HG03159 (cell line): ENCODE data around the gene WIPF3.
A peak's percentile ranks its signal among the peaks of the same experiment; 100 is the strongest.

Source experiments
- ATAC-seq: cut with Tn5 transposase; IDR thresholded peaks from one replicate; pipeline ENCODE4 v1.9.1; 2021; ENCODE audit warnings: mild to moderate bottlenecking, moderate library complexity; ENCODE audit not compliant: unreplicated experiment

WIPF3 gene

DNA sequence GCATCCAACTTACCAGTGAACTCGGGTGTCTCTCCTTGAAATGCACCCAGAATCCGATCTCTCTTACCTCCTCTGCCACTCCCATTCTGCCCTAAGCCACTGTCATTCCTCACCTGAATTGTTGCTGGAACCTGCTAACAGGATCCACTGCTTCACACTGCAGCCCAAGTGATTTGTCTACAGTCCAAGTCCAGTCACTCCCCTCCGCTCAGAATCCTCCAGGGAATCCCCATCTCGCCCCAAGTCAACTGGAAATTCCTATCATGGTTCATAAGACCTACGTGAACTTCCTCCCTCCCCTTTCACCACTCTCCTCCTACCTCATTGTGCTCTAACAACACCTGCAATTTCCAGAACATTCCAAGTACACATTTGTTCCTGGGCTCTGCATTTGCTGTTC is 92.0 kb downstream of the WIPF3 start:
- no peak for ATAC-seq

DNA sequence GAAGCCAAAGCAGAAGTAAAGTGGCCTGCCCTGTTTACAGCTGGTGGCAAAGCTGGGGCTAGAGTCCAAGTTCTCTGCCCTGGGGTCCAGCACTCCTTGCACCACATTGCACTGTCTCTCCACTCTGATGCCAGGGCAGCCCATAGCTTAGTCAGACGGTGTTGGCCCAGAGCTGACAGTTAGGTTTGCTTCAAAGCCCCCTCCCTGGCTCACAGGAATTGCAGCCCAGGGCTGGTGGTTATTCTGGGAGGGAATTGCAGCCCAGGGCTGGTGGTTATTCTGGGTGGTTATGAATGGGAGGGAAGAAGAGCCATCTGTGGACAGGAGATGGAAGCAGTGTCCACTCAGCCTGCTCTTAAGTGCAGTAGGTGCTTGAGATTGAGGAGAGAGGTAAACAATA is 94.4 kb downstream of the WIPF3 start:
- ATAC-seq, result no peak

- ATAC-seq, result no peak
Measured at GRCh38 chr7:29906200-29907022, 100.1 kb downstream of the WIPF3 start.

- no peak for ATAC-seq
Measured at GRCh38 chr7:29914180-29914579, 107.9 kb downstream of the WIPF3 start.

- ATAC-seq, result no peak
Measured at GRCh38 chr7:29915481-29916215, 109.3 kb downstream of the WIPF3 start.

DNA sequence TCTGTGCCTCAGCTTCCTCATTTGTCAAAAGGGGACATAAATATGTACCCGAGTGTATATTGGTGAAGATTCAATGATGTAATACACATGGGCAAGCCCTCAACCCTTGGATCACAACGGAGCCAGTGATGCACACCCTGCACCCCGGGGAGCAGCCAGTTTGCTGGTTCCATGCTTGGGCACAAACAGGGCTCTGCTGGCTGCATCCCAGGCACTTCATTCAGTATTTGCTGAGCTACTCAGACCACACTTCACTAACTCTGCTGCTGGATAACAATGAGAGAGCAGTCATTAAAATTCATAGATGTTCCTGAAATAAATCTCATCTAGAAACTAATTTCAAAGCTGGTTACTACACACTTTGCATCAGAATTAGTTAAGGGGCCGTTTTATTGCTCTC is 111.3 kb downstream of the WIPF3 start:
- ATAC-seq, result no peak

DNA sequence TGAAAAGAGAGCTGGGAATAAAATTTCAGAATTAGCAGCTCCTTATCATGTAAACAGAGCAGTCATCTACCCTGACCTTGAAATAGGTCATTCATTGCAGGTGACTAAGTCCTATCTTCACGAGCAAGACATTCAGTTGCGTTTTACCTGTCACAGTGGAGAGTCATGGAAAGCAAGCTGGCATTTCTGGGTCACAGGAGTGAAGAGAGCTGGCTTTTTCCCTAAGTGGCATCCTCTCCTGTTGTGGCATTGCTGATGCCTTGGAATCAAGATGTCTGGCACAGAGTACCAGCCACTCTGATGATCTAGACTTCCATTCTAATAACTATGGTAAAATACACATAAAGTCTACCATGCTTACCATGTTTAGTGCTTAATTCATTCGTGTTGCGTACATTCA is 112.5 kb downstream of the WIPF3 start:
- no peak for ATAC-seq

DNA sequence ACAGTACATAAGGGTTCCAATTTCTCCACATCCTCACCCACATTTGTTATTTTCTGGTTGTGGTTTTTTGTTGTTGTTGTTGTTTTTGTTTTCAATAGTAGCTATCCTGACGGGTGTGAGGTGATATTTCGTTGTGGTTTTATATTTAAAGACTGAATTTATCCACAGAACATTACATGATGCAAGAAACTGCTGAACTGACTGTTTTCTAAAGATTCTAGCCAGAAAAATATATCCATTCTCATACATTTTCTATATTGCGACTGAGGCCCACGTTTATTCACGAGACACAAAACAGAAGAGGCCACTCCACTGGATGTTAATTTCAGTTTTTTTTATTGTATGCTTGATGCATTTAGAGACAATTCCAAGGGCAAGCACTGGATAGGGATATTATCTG is 113.5 kb downstream of the WIPF3 start:
- ATAC-seq, result no peak

GRCh38 chr7:29920491-29920890 is 114.2 kb downstream of the WIPF3 start:
- no peak for ATAC-seq

GRCh38 chr7:29921404-29922010 is 115.2 kb downstream of the WIPF3 start:
- ATAC-seq, result peak; percentile 94

DNA sequence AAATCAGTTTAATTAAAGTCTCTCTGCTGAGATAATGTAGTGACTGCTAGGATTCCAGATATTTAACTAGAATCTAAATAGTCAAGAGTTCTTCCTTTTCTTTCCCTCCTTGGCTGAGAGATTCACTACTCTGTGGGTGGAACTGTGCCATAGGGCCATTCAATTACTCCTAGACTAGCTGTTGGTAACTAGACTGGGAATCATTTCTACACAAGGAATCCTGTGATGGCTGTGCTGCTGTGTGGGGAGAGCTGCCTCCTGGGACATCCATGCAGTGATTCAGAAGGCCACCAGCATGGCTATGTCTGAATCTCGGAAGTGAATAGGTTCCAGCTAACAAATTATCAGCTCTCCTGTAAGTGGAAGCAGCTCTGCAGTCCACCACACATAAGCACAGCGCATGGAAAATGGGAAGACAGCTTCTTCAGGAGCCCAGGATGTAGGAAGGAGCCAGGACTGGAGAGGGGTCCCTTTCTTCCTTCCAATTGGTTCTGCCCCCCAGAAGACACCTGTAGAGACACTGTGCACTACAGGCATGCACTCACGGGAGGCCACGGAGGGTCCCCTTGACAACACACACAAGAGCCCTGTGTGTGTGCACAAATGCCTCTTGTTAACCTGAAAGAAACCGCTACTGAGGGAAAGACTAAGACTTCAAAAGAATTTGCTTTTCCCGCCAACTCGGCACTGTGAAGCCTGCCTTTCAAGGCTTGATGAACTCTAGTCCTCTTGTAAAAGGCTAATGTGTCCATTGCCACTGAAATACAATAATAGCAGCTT is 116.8 kb downstream of the WIPF3 start:
- ATAC-seq, result no peak

GRCh38 chr7:29924006-29924405 is 117.7 kb downstream of the WIPF3 start:
- ATAC-seq, result no peak

DNA sequence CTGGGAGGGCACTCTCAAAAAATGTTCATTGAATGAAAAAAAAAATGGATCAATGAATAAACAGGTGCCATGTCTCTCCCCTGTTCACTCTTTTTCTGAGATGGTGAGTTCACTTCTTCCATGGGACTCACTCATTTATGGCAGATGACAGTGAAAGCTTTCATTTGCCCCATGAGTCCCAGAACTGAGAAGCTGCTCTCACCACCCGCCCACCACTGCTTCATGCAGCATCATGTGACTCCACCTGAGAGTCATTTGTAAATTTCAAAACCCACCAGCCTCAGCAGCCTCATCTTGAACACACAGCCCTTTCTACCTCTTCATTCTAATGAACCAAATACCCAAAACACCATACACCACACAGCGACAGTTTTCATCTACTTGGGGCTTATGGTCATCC is 118.4 kb downstream of the WIPF3 start:
- ATAC-seq, result no peak

DNA sequence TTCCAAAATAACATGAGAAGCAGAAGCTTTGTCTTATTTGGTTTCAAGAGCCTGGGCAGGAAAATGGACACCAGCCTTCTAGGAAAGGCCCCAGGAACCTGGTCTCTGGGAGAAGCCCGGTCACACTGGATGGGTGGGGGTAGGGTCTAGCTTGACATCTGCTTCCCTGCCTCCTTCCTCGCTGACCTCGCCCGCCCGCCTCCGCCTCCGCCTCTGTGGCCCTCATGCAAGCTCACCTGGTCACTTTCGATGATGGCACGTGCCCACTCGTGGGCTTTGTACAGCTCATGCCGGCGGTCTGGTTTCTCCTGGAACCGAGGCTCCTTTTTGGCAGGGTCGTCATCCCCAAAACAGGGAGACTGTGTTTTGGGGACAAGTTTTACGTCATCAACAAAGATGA is 119.9 kb downstream of the WIPF3 start:
- no peak for ATAC-seq

- ATAC-seq, result no peak
Measured at GRCh38 chr7:29926741-29927140, 120.4 kb downstream of the WIPF3 start.

GRCh38 chr7:29929018-29929807 is 122.9 kb downstream of the WIPF3 start:
- no peak for ATAC-seq

DNA sequence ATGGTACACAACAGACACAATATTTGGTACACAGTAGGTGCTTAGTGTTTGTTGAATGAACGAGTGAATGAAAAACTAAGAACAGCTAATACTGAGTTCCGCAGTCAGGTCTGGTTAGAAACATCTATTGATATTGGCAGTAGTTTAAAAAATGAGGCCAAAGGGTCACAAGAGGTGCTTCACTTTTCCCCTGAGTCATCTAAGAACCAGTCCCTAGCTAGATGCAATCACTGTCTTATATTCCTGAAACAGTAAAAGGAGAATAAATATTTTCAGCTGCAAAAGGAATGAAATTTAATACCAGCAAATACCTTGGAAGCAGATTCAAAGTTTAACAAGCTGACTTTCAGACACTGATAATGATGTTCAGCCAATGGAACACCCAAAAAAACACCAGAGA is 128.8 kb downstream of the WIPF3 start:
- ATAC-seq, result no peak

GRCh38 chr7:29937132-29937531 is 130.8 kb downstream of the WIPF3 start:
- ATAC-seq, result no peak

GRCh38 chr7:29940199-29940598 is 133.9 kb downstream of the WIPF3 start:
- ATAC-seq, result no peak

DNA sequence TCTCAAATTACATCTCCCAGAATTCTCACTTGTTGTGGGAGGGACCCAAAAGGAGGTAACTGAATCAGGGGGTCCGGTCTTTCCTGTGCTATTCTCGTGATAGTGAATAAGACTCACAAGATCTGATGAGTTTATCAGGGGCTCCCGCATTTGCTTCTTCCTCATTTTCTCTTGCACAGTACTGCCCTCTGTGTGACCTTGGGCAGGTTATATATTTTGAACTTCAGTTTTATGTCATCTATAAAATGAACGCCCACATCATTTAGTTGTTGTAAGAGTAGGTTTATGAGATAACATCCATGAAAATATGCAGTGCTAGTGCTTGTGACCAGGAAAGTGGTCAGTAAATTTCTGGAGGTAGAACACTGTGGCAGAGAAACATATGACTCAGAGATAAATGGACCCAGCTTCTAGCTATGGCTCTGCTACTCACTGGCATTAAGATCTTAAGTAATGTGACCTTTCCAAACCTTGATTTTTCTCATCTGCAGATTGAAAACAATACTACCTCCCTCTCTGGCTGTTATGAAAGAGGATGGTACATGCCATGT is 139.0 kb downstream of the WIPF3 start:
- no peak for ATAC-seq
